HEK293T (cell line): ENCODE data around the gene TMEM221.

Experiments used
- ARNT ChIP-seq: fragments of 450-650 bp; IDR thresholded peaks from 2 replicates; pipeline ENCODE4 v1.6.1; 2017; ENCODE audit warnings: mild to moderate bottlenecking
- CTBP1 ChIP-seq: fragments of 450-650 bp; IDR thresholded peaks from 2 replicates; pipeline ENCODE4 v1.6.1; 2016; ENCODE audit warnings: borderline replicate concordance
- LEF1 ChIP-seq: fragments of 450-650 bp; IDR thresholded peaks from 2 replicates; pipeline ENCODE4 v1.6.1; 2017; ENCODE audit warnings: mild to moderate bottlenecking, borderline replicate concordance
- NFRKB ChIP-seq: fragments of 450-650 bp; IDR thresholded peaks from 2 replicates; pipeline ENCODE4 v1.6.1; 2016; ENCODE audit warnings: mild to moderate bottlenecking, moderate library complexity
- SP1 ChIP-seq: fragments of 450-650 bp; IDR thresholded peaks from 2 replicates; pipeline ENCODE4 v1.6.1; 2017
- SUZ12 ChIP-seq: fragments of 450-650 bp; IDR thresholded peaks from 2 replicates; pipeline ENCODE4 v1.6.1; 2016; ENCODE audit warnings: mild to moderate bottlenecking
- ZNF384 ChIP-seq: fragments of 450-650 bp; IDR thresholded peaks from 2 replicates; pipeline ENCODE4 v1.6.1; 2016

GRCh38 chr19:17455308-17456123 is 7.0 kb upstream of the TMEM221 start:
- no peak for TF ChIP-seq ARNT
- no peak for TF ChIP-seq ZNF384
- no peak for TF ChIP-seq LEF1
- no peak for TF ChIP-seq CTBP1
- TF ChIP-seq NFRKB, result no peak
- TF ChIP-seq SP1, result no peak
- TF ChIP-seq SUZ12, result no peak
